HG03095 (cell line): Measurements from ENCODE around the gene COMT.

Source experiments
- ATAC-seq: cut with Tn5 transposase; IDR thresholded peaks from one replicate; pipeline ENCODE4 v1.9.1; 2021; ENCODE audit warnings: moderate library complexity; ENCODE audit not compliant: unreplicated experiment

COMT gene

GRCh38 chr22:19980766-19981165, 39.2 kb downstream of the COMT start:
- no peak for ATAC-seq

DNA sequence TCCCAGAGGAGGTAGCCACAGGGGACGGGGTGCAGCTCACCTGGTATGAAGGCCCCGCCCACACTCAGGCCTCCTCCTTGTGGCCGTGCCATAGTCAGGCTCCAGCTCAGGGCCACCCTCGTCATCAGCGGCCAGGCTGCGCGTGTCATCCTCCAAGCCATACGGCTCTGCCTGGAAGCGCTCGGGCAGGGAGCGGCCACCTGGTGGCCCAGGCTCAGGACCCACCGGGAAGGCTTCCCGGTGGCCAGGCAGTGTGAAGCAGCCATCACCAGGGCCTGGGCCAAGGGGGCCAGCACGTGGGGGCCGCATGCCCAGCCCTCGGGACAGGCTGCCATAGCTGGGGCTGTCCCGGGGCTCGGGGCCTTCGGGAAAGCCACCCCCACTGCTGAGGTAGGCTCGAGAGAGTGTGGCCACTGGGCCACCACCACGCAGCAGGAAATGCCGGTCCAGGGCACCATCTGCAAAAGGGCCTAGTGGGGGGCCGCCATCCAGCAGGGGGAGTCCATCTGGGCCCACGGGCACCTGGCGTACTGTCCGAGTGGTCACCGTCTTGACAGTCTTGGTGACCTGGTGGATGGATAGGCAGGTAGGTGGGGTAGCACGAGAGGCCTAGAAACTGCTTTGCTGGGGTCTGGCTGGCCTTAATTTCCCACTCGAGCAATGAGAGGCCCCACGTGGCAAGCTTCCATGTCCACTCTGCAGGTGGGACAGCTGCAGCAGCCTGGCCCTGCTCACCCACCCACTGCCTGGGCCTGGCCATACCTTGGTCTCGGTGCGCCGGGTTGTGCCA, 39.8 kb downstream of the COMT start:
- ATAC-seq: no peak

DNA sequence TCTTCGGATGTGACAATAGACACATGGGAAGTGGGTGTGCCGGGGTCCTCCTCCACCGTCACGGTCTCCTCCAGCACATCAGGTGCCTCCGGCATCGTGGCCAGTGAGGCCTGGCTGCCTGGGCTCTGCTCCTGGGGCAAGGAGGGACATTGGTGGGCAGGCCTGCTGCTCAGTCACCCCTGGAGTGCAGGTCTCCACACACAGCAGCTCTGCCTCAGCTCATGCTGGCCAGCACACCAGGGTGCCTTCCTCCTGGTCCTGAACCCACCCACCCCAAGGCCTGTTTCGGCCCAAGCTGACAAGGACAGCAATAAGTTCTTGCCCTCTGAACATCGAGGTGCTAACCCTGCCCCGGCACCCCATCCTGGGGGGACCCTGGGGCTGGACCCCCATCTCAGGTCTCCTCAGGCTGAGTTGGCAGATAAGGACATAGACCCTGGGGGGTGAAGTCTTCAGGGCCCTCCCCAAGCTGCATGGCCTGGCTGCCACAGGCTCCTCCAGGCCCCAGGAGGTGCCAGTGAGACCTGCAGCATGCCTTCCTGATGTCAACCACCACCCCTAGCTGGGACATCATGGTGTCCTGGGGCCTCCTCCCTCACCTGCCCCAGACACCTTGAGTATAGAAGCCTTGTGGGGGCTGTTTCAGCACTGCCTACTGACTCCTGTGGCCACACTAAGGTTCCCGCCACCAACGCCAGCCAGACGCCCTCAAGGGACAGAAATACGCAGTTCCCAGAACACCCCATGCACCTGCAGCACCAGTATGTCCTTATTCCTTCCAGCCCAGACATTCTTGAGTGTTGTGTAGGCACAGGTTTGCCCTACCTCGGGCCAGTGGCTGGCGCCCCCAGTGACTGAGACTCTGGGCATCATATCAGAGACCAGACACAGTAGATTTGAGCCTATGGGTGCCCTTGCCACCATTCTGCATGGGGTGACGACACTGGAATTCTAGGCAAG, 40.7 kb downstream of the COMT start:
- ATAC-seq: no peak

GRCh38 chr22:19982991-19983578, 41.5 kb downstream of the COMT start:
- ATAC-seq: no peak

DNA sequence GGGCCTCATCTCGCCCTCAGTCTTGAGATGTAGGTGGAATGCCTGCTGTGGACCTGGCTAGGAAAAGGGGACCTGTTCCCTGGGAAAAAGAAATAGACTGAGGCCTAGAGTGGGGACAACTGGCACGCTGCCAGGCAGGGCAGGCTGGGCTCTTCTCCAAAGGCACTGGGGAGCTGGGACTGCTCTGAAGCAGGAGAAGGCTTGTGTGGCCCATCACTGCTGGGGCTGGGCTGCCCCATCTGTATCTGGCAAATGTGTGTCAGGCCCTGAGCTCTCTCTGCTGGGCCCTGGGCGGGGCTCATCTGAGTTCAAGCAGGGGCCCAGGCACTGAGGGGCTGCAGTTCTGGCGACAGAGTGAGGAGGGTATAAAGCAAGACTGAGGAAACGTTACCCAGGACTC, 42.2 kb downstream of the COMT start:
- ATAC-seq: no peak

DNA sequence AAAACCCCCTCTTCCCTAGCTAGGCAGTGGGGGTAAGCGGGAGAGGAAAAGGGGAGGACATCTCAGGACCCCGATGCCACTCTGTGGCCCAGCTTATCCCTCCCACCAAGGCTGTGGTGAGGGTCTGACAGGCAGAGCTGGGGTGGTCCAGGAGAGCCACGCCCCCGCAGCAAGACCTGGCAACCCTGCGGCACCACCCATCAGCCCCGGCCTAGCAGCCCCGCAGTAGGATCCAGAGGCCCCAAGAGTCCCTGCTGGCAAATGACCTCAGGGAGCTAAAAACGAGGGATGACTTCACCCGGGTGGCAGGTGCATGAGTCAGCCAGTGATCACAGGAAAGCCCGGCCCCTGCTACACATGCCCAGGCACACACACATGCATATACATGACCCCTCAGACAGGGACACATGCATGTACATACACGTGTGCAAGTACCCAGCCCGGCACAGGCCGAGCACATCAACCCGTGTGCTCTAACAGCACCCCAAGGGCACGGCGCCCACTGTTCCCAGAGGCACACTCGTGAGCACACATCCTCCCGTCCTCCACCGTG, 42.7 kb downstream of the COMT start:
- ATAC-seq: no peak

DNA sequence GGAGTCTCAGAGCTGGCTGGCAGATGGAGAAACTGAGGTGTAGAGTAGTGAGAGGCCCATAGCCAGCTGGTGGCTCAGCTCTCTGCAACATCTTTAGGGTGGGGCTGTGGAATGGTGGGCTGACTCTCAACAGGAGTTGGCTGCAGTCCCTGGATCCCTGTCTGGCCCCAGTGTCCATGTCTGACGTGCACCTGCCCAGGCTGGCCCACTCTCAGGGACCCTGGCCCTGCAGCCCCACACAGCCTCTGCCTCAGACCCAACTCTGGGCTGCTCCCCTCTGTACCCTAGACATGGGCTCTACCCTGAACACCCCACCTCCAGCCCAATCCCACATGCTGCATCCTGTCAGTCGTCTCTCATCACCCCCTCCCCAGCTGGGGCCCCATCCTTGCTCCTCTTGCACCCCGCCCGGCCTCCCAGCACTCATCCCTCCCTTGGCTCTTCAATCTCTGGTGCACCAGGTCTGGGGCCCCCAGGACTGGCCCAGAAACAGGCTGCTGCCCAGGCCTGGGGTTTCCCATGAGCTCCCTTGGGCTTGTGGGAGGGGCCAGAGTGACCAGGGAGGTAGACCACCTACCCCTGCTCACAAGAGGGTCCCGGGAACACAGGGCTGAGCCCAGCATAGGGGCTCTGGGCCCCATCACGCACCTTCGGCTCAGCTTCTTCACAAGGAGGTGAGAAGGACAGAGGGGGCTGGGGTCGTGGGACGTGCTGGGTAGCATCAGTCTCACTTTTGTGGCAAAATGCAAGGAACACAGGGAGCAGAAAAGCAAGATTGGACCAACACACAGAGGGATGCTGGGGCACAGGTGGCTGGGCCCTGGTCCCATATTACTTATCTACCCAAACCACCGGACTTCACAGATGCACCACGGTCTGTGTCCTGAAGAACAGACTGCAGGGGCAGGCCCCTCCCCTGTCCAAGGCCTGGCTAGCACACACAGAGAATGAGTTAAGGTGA, 43.6 kb downstream of the COMT start:
- ATAC-seq: no peak

GRCh38 chr22:19986011-19986409, 44.4 kb downstream of the COMT start:
- no peak for ATAC-seq

- no peak for ATAC-seq
Observed at GRCh38 chr22:19986410-19987341, 45.1 kb downstream of the COMT start.

DNA sequence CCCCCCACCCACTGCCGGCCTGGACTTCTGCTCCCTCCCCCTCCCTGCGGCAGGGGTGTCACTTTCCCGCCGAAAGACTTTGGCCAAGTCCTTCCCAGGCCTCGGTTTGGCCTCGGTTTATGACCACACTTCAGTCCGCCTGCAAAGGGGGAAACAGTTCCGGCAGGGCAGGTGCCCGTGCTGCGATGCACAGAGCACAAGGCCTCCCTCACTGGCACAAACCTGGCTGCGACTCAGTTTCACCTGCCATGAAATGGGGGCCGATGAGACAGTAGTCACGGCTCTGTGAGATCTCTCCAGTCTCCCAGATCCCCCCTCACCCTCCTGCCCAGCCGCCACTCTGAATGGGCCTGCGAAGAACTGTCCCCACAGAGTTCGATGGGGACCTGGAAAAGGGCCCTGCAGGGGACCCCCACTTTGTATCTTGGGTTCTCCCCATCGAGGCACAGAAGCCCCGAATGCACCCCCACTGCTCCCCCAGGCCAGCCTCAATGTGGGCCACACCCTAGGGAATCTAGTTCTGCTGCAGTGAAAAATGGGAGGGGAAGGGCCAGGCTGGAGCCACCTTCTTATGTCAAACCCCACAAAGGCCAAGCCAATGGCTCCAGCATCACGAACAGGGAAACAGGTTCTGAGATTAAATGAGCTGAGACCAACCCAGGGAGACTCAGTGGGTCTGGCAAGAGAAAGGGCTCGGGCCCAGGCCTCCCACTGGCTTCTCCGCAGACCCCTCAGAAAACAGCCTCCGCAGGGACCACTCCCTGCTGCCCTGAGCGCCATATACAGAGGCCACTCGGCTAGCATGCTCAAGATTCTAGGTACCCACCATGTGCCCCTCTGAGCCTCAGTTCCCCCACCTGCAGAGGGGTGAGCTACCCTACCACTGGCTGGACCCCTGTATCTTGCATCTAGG, 46.1 kb downstream of the COMT start:
- no peak for ATAC-seq

GRCh38 chr22:19988331-19988808, 46.8 kb downstream of the COMT start:
- ATAC-seq: no peak

GRCh38 chr22:19988965-19989724, 47.6 kb downstream of the COMT start:
- ATAC-seq: no peak

- ATAC-seq: no peak
Observed at GRCh38 chr22:19989725-19990067, 48.1 kb downstream of the COMT start.

DNA sequence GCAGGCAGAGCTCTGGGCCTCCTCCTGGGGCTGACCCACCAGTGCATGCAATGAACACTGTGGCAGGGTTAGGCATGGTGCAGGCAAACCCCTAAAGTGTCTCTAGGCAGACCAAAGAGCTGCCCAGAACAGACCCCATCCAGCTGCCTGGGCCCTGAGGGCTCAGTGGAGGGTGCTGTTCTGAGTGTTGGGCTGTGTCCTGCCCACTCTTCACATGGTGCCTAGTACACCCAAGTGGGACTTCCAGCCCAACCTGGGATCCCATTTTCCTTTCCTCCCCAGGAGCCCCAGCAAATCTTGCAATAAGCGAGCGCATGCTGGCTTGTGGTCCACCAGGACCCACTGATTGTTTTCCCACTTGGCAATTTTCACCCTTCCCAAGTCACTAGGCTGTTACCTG, 48.6 kb downstream of the COMT start:
- no peak for ATAC-seq

DNA sequence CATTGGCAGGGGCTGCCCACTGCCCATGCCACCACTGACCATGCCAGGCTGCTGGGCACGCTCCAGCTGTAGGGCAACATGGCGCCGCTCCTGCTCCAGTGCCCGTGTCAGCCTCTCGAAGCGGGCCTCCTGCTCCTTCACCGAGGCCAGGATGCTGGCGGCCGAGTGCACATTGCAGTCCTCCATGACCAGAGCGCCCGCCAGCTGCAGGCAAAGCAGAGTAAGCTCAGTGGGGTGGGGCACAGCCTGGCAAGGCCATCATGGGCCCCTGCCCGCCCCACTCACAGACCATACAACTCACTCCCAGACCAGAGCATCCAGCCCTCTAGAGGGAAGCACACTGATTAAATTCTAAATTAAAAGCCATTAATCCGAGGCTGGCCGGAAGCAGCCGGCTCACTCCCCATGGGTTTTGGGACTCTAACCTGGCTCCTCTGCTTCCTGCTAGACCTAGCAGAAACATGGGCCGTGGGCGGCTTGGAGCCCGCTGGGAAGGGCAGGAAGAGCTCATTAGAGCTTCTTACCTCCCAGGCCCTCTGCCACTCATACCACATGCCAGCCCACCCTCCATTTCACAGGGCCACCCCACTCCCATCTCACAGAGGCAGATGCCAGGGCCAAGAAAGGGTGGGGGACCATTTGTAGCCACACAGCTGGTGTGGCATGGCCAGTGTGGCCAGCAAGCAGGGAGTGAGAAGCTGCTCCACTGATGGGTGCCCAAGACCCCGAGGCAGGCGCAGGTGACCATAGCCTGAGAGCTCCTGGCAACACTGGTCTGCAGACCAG, 49.2 kb downstream of the COMT start:
- ATAC-seq: no peak

- ATAC-seq: no peak
Observed at GRCh38 chr22:19991395-19991644, 49.7 kb downstream of the COMT start.
